Inferior parietal cortex (tissue), 1 donor: ENCODE data around the gene CTSH.
A peak's percentile ranks its signal among the peaks of the same experiment; 100 is the strongest.

Source experiments
- DNase-seq: peaks from one replicate; pipeline ENCODE4 v3.0.0-alpha.2; 2016; ENCODE audit errors: extremely low spot score

The CTSH gene, protein sequence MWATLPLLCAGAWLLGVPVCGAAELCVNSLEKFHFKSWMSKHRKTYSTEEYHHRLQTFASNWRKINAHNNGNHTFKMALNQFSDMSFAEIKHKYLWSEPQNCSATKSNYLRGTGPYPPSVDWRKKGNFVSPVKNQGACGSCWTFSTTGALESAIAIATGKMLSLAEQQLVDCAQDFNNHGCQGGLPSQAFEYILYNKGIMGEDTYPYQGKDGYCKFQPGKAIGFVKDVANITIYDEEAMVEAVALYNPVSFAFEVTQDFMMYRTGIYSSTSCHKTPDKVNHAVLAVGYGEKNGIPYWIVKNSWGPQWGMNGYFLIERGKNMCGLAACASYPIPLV

GRCh38 chr15:78944669-78945407 is at the start of gene CTSH:
TSS of gene CTSH (minus strand) at chr15:78945046. CDS start at chr15:78944981, 65 bp downstream.
- DNase-seq, result peak; percentile 55

DNA sequence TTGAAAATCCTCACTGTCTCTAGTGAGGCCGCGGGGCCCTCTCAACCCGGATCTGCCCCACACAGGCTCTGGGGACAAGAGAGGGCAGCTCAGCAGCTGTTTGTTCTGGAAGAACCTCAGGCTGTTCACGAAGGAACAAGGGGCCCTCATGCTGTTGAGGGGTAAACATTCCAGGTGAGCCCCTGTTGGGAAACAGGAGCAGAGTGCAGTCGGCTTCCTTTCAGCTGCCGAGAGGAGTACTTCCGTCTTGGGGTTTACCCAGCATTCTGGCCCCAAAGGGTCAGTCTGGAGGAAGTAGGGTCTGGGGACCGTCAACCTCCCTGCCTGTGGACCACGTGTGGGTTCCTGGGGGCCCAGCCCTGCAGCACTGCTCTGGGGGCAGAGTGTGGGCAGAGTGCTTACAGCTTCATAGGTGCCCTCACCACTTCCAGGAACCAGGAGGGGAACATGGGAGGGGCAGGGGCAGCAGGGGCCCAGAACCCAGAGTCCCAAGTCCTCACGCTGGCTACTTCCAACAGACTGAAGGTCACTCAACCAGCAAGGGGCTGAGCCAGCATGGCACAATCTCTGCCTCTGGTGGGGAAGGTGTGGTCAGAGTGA is 49.2 kb upstream of the CTSH start:
- DNase-seq, result no peak

GRCh38 chr15:78993257-78993930 is 48.5 kb upstream of the CTSH start:
- DNase-seq, result no peak

- no peak for DNase-seq
Measured at GRCh38 chr15:78992416-78993256, 47.8 kb upstream of the CTSH start.

DNA sequence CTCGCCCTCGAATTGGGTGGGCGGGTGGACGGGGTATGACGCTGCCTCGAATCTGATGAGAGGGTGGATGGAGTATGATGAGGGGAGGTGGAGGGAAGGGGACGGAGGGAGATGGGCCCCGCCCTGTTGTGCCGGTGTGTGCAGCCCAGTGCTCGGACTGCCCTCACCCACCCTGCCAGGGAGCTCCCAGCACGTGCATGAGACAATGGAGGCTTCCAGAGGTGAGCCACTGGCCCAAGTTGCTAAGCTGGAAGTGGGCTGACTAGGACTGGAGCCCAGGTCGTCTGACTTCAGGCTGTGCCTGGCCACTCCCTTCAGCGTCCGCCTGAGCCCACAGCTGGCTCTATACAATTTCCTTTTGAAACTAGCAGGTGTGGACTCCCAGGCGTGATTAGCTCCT is 47.0 kb upstream of the CTSH start:
- DNase-seq, result no peak

DNA sequence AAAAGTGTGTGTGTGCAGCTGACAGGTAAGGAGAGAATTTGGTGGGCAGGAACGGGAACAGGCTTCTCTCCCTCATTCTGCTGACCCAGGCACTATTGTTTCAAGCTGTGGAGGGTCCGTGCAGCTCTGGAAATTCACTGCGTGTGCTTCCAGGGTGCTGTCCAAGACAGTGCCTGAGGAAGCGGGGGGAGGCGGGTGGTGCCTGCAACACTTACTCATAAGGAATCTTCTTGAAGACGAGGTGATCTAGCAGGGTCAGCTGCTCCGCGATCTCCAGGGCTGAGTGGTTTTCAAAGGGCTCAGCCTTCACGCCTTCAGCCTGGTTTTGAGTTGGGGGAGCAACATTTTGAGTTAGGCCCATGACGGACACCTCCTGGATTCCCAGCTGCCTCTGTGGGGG is 46.6 kb upstream of the CTSH start:
- no peak for DNase-seq

- no peak for DNase-seq
Measured at GRCh38 chr15:78990278-78990677, 45.4 kb upstream of the CTSH start.

GRCh38 chr15:78989701-78990240 is 44.9 kb upstream of the CTSH start:
- DNase-seq, result no peak

GRCh38 chr15:78988361-78988911 is 43.6 kb upstream of the CTSH start:
- DNase-seq, result no peak

- DNase-seq, result no peak
Measured at GRCh38 chr15:78987556-78988360, 42.9 kb upstream of the CTSH start.

- no peak for DNase-seq
Measured at GRCh38 chr15:78985859-78986475, 41.1 kb upstream of the CTSH start.

DNA sequence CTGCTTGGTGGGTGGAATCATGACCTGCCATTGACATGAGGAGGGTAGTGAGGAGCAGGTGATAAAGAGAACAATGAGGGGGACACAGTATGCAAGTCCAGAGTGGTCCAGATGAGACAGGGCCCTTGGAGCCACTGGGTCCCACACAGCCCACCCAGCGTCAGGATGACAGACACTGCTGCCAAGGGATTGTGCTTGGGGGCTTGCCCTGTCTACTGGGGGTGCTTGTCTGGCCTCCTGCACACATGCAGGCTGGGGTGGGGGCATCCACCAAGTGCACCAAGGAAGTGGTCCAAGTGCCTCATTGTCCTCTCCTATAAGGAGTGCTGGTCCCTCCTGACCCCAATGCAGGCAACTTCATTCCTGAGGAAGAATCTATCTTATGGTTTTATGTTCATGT is 39.2 kb upstream of the CTSH start:
- no peak for DNase-seq

DNA sequence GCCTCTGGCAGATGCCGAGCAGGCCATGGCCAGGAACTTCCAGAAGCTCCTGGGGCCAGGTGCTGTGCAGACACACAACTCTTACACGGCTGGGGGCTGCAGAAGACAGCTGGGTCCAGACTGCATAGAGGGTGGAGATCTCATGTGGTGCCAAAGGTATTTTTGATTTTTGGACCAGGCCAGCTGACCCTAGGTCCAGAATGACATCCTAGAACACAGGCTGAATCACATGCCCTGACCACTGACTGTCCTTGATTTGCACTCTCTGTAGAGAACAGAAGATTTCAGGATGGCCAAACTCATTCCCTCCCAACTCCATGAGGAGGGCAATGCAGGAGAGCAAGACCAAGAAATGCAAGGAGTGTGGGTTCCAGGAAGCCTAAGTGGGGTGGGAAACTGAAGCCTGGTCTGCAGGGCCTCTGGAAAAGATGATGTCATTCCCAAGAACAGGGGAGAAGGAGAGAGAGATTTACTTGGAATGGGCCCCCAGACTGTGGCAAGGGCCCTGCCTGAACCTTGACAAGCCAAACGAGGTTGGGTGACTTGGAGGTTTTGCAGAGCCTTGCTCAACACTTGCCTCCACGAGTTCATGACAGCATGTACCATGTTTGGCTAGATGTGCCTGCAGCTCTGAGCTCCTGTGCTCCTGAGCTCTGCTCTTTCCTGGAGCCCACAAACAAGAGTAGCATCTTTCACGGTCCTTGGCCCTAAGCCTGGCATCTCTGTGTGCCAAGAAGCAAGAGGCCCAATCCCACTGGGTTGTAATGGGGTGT is 38.5 kb upstream of the CTSH start:
- no peak for DNase-seq

DNA sequence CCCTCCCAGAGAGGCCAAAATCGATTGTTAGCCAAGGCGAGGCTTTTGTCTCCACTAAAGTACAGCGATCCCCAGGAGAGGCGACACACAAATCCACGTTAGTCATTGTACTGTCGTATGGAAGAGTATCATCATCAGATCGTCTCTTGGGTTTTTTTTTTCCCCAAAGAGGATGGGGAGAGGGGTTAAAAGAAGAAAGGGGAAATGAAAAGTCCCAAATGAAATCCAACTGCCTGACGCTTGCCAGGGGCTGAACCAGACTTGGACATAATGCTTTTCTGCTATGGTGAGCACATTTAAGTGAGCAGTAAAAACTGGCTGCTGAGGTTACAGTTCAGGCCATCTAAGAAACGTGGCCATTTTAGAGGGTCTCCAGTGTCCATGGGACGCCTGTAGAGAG is 37.9 kb upstream of the CTSH start:
- no peak for DNase-seq

DNA sequence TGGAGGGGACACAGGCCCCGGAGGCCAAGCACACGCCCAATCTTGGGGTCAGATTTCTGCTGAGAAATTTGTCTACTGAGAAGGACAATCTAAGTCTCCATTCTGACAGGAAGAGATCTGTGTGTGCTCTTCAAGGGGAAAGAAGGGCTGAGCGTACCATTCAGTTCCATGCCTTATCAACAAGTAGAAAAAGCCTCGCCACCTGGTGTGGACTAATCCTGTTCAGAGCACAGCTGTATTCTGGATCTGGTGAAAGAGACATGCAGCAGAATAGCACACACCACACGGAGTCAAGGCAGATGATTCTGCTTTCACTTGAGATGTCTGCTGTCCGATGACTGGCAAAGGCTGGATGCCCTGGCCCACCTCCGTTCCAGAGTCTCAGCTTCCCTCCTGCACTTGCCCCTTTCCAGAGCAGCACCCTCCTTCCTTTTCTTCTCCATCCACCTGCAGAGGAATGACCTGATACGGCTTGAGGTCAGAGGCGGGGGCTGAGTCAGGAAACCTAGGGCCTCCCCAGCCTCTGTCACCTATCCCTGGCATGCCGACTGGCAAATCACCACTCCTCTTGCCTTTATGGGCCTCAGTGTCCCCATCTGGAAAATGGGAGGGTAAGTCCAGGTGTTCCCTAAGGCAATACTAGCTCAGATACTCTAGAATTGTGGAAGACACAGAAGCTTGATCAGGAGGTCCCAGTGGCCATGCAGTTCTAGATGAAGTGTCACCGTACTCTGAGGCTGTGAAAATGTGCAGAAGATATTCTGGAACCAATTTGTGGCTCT is 36.9 kb upstream of the CTSH start:
- no peak for DNase-seq

DNA sequence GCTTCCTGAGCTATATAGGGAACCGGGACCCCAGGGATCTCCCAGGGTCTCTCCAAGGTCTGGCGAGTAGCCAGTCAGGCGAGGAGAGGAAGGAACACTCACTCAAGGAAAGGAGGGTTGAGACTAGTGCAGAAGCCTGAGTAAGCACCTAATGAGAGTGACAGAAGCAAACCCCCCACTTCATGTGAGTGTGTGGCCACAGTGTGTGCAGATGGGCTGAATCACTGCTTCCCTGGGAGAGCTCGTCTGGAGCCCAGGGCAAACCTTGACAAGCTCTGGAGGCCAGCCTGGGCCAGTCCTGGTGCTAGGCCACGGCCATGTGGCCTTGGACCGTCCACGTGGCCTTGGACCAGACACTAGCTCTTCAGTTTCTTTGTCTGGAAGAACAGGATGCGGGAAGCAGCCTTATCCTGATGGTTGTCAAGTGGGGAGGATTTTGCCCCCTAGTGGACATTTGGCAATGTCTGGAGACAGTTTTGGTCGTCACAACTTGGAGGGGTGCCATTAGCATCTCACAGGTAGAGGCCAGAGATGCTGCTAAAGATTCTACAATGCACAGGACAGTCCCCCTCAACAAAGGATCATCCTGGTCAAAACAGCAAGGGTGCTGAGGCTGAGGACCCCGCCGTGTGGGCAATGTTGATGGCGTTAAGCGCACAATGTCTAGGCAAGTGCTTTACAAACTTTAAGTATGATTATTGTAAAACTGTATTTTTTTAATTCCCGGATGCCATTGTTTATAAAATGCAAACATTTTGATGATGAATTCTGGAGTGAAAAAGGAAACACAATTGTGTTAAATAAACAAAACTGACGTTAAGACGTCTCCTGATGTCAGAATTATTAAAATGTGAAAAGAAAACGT is 34.8 kb upstream of the CTSH start:
- peak; percentile 74 for DNase-seq

DNA sequence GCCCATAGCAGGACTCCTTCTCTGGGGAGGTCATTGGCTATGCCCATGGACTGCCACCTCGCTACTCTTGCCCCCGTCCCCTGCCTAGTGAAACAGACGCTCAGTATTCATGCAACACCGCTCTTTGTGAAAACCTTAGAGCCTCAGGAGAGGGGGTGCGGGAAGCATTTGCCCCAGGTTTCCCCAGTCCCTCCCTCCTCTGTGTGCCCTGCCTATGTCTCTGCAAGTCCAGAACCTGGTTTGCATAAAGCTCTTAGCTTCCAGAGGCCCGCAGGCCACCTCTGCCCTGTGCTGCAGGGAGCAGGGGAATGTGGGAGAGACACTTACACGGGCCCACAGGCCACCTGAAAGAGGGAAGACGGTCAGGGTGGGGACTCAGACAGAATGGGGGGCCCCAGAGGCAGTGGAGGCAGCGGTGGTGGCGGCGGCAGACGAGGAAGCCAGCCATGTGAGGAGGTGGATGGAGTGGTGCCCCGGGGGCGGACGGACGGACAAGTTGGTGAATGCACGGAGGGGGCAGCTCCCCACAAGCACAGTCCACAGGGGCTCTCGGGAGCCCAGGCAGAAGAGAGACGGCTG is 33.8 kb upstream of the CTSH start:
- DNase-seq, result no peak
